K562 (cell line): ENCODE results near the gene P2RY6. TPM values are rescaled to one million over a fixed set of nuclear protein-coding genes. Genes with fewer than 3 reads are reported as not detected.

Experiments
- ATAC-seq: fragments of 200-7000 bp; cut with Tn5 transposase; 3 replicates; pipeline ENCODE4 v1.9.1; 2020; ENCODE audit warnings: moderate library complexity
- BruUV-seq: library from RNA; stranded (reverse); fragments of 400-500 nt; replicated peaks from 2 replicates; lab custom pipeline; 2021; lab: Mats Ljungman, UMichigan
- CTCF ChIA-PET: fragments of 300-600 bp; formaldehyde crosslinking; extraction: SDS; loops from one replicate; lab custom pipeline; 2021; ENCODE audit warnings: low intra/inter-chr PET ratio; lab: Yijun Ruan, JAX
- POLR2A ChIA-PET: fragments of 300-600, 350-650 bp; sonication (Branson Sonifier 250); formaldehyde crosslinking; extraction: SDS; loops from one replicate; lab custom pipeline; 2021; ENCODE audit warnings: antibody characterized with exemption, inconsistent platforms; lab: Yijun Ruan, JAX
- DNase-seq, 4 experiments: peaks; one replicate each; pipeline versions ENCODE4 v3.0.0 to v3.0.0-alpha.2; 2011 to 2018; ENCODE audit warnings: low spot score in 3 of 4, mixed read lengths in 3 of 4; ENCODE audit errors: extremely low read depth in 1 of 4
- FAIRE-seq: peaks from 2 replicates; lab custom pipeline; 2011; peaks lifted over from hg19 to GRCh38; lab: Jason Lieb, UNC
- H2AFZ ChIP-seq: 2 replicates; pipeline ENCODE4 v1.6.0; 2011; ENCODE audit warnings: low read depth, low read length, control low read depth, inconsistent platforms
- H3K27ac ChIP-seq: fragments of 200-600 bp; 3 replicates; pipeline ENCODE4 v1.8.0; 2011; ENCODE audit warnings: low read depth, mild to moderate bottlenecking, control low read depth, inconsistent platforms, low read length, moderate library complexity, mixed read lengths; ENCODE audit errors: extremely low read depth
- H3K27me3 ChIP-seq, 2 experiments: fragments of 300-600 bp in 1 of 2; 2 replicates in 1 of 2; 3 replicates in 1 of 2; pipeline versions ENCODE4 v1.6.0 to v1.8.0; 2011; ENCODE audit warnings: inconsistent platforms in 2 of 2, low read length in 2 of 2, mild to moderate bottlenecking in 1 of 2, mixed read lengths in 1 of 2, moderate library complexity in 1 of 2; ENCODE audit not compliant: control insufficient read depth in 2 of 2, insufficient read depth in 2 of 2
- H3K36me3 ChIP-seq: fragments of 300-600 bp; 3 replicates; pipeline ENCODE4 v1.8.0; 2011; ENCODE audit warnings: mild to moderate bottlenecking, low read length, inconsistent platforms; ENCODE audit not compliant: control insufficient read depth, insufficient read depth
- H3K4me1 ChIP-seq, 2 experiments: fragments of 200-600 bp in 1 of 2; replicated peaks in 1 of 2; 2 replicates in 1 of 2; 3 replicates in 1 of 2; pipeline versions ENCODE4 v1.5.1 to v1.8.0; 2011; ENCODE audit warnings: inconsistent platforms in 2 of 2, low read length in 2 of 2, mild to moderate bottlenecking in 1 of 2, mixed read lengths in 1 of 2, moderate library complexity in 1 of 2; ENCODE audit not compliant: control insufficient read depth in 2 of 2, insufficient read depth in 2 of 2
- H3K4me2 ChIP-seq: 2 replicates; pipeline ENCODE4 v1.6.1; 2011; ENCODE audit warnings: low read length, control low read depth, inconsistent platforms, mixed read lengths; ENCODE audit not compliant: insufficient read depth
- H3K4me3 ChIP-seq: fragments of 200-600 bp; sonication (generic), shearing (Covaris generic); 2 replicates; pipeline ENCODE4 v1.5.1; 2016; ENCODE audit warnings: control low read depth, inconsistent platforms
- H3K79me2 ChIP-seq: fragments of 200-600 bp; 3 replicates; pipeline ENCODE4 v1.8.0; 2011; ENCODE audit warnings: low read length, inconsistent platforms; ENCODE audit not compliant: control insufficient read depth, insufficient read depth
- H3K9ac ChIP-seq, 2 experiments: 2 replicates each; pipeline versions ENCODE4 v1.6.0 to v1.6.1; 2011; ENCODE audit warnings: low read depth in 2 of 2, low read length in 2 of 2, control low read depth in 1 of 2, inconsistent platforms in 1 of 2, mild to moderate bottlenecking in 1 of 2, mixed read lengths in 1 of 2; ENCODE audit not compliant: insufficient read depth in 1 of 2
- H3K9me1 ChIP-seq: one replicate; pipeline ENCODE4 v1.6.0; 2011; ENCODE audit warnings: inconsistent platforms, mild to moderate bottlenecking, low read length, moderate library complexity; ENCODE audit not compliant: control insufficient read depth, insufficient read depth
- H3K9me3 ChIP-seq: replicated peaks from 2 replicates; pipeline ENCODE4 v1.5.1; 2011; ENCODE audit warnings: low read depth, low read length, inconsistent platforms; ENCODE audit not compliant: control insufficient read depth, insufficient read depth
- H4K20me1 ChIP-seq: replicated peaks from 2 replicates; pipeline ENCODE4 v1.6.1; 2011; ENCODE audit warnings: low read length, inconsistent platforms, mixed read lengths; ENCODE audit not compliant: control insufficient read depth, insufficient read depth
- EZH2 ChIP-seq: IDR thresholded peaks from 2 replicates; pipeline ENCODE4 v1.6.1; 2012; ENCODE audit warnings: low read depth, mild to moderate bottlenecking, inconsistent platforms, low read length, borderline replicate concordance
- MYBL2 ChIP-seq, 2 experiments: fragments of 450-650 bp in 1 of 2; sonication (generic) in 1 of 2; formaldehyde crosslinking in 1 of 2; IDR thresholded peaks; 2 replicates each; pipeline versions ENCODE4 v1.6.1 to v1.8.1; 2017 to 2022; ENCODE audit warnings: borderline replicate concordance in 1 of 2, inconsistent platforms in 1 of 2, low read depth in 1 of 2, mild to moderate bottlenecking in 1 of 2, missing genetic modification reagents in 1 of 2, moderate library complexity in 1 of 2
- POLR2A ChIP-seq: fragments of 450-650 bp; conservative IDR thresholded peaks from 2 replicates; pipeline ENCODE4 v1.6.1; 2016
- TBL1XR1 ChIP-seq, 2 experiments: IDR thresholded peaks; 2 replicates each; pipeline ENCODE4 v1.6.1; 2012; ENCODE audit warnings: improper control_type of control experiment in 2 of 2, low read length in 2 of 2, mild to moderate bottlenecking in 1 of 2
- ZNF316 ChIP-seq: fragments of 450-650 bp; IDR thresholded peaks from 2 replicates; pipeline ENCODE4 v1.6.1; 2016
- ZNF324 ChIP-seq: fragments of 250-450 bp; sonication (Bioruptor Pico); IDR thresholded peaks from 2 replicates; pipeline ENCODE4 v1.4.0; 2020; ENCODE audit warnings: mild to moderate bottlenecking
- WGBS: fragments of 100-300 bp; shearing (Covaris generic); methylation state at CpG from one replicate; pipeline ENCODE4 v1.1.6; 2016; ENCODE audit warnings: low coverage, mixed read lengths; ENCODE audit not compliant: insufficient coverage; ENCODE audit errors: missing lambda C conversion rate; 5-methylcytosine and 5-hydroxymethylcytosine counted together
- in situ Hi-C: fragments of 300-500 bp; cut with MboI; formaldehyde crosslinking; loops from 4 replicates; pipeline ENCODE4 v1.15.0; 2018; ENCODE audit warnings: inconsistent platforms, mixed read lengths
- intact Hi-C: fragments of 100-400 bp; cut with micrococcal nuclease; formaldehyde crosslinking; loops from 2 replicates; pipeline ENCODE4 v1.14.2; 2022
- polyA plus RNA-seq, 8 experiments: library from polyadenylated mRNA; depleted of rRNA in 4 of 8; stranded (reverse) in 5 of 8; unstranded in 3 of 8; fragments of >200 nt; fragmentation: Nextera tagmentation in 2 of 8; fragmentation: Illumina TruSeq in 1 of 8; extraction: Ambion mirVana in 2 of 8; extraction: Trizol in 1 of 8; gene quantifications; 2 replicates each; pipeline versions ENCODE4 v1.2.1 to v1.2.3, GENCODE V29; 2011 to 2014; ENCODE audit warnings: inconsistent platforms in 1 of 8, missing spikeins in 1 of 8
- total RNA-seq, 7 experiments: library from RNA; depleted of rRNA in 6 of 7; stranded (reverse); fragments of >200 nt in 6 of 7; fragmentation: Illumina TruSeq in 2 of 7; extraction: Trizol in 2 of 7; gene quantifications; 2 replicates each; pipeline versions ENCODE4 v1.2.1 to v1.2.3, GENCODE V29; 2011 to 2021; ENCODE audit warnings: low replicate concordance in 1 of 7

P2RY6 gene
- total and polyA plus RNA-seq, 9 of the 15 experiments (the other 6 are each of a cell fraction or from before 2014, with no cell fraction given) = not detected

DNA sequence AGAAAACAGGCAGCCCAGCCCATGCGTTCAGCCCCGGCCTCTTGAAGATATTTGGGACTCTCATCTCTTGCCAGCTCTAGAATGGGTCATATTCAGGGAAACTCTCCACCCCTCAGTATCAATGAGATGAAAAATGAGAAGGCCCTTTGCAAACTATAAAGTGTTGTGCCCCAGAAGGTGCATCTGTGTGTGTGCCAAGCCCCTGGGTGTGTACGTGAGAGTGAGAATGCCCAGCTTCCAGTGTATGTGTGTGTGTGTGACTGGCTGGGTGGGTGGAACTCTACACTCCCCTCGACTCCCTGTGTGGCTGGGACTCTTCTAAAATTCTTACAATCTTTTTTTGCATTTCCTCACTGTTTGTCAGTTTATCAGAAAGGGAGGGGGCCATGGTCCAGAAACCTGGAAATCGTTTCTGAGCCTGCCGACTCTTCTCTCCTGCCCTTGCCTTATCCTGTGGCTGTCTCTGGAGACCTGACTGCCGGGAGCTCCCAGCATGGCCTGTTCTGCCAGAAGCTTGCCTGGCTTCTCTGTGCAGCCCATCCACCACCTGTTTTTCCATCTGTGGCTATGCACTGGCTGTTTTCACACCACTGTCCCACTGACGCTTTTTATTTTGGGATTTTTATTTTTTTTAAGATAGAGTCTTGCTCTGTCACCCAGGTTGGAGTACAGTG is 1.2 kb downstream of the P2RY6 start:
- in situ Hi-C loops = no loop called here
- no TSS peak for BruUV-seq
- Histone ChIP-seq H4K20me1 (no peaks in the 10 kb centered on the region), H3K36me3 (no peaks in the 10 kb centered on the region), H2AFZ (no peak overlapping the region), H3K9me1 (no peaks in the 10 kb centered on the region), H3K9ac (no peak overlapping the region), H3K4me3 (no peak overlapping the region), H3K9me3 (no peaks in the 10 kb centered on the region), H3K4me1 (peaks cover 0 to 14% of the 10 kb centered on the region in 2 experiments; a peak in 3 of 5 replicates), H3K79me2 (no peaks in the 10 kb centered on the region), H3K27ac (no peak overlapping the region; the same call in 2 of the 3 replicates), H3K4me2 (no peak overlapping the region), H3K27me3 (peaks cover 40 to 66% of the 10 kb centered on the region in 2 experiments)
- no peak for DNase-seq
- ChIA-PET CTCF (no interaction called here), POLR2A (interaction anchor here (0.7 kb wide), 1 partner anchor 81 kb away, joined by 3 read pairs; no protein-coding TSS in a partner anchor)
- FAIRE-seq = no peak
- no peak for ATAC-seq
- whole genome bisulfite sequencing = 13% methylated on average over 8 of the region's 8 CpGs
- intact Hi-C loops = no loop called here
- TF ChIP-seq ZNF324 (CRISPR knock-in tag) (no peak), TBL1XR1 (IDR thresholded peaks at IDR 0.05; ENCODE audit: low read length in 2 of 2) (no peak), ZNF316 (no peak), MYBL2 (IDR thresholded peaks at IDR 0.05; ENCODE audit: low read depth) (no peak), MYBL2 (CRISPR knock-in tag; IDR thresholded peaks at IDR 0.05; ENCODE audit: borderline replicate concordance) (no peak), POLR2A (no peak), EZH2 (no peak)
